NAMALWA (cell line): ENCODE data around the gene CDH13.

ENCODE experiments used
- DNase-seq: peaks from one replicate; pipeline ENCODE4 v3.0.0-alpha.2; 2015; ENCODE audit warnings: low spot score

Gene CDH13

DNA sequence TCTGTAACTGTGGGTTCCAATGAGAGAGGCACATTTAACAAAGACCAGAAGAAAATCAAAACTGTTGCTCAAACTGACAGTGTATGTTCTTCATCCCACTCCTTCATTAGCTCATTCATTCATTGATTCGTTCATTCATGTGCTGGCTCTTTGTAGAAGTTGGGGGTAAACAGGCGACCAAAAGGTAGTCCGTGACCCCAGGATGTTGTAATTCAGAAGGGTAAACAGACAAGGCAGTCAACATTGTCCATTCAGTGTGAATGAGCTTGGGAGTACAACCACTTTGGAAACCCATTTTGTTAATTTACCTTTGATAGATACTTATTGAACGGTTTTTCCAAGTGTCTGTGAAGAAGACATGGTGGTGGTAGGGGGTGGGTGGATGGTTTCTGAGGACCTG lies 26.1 kb downstream of the CDH13 start:
- DNase-seq, result no peak

DNA sequence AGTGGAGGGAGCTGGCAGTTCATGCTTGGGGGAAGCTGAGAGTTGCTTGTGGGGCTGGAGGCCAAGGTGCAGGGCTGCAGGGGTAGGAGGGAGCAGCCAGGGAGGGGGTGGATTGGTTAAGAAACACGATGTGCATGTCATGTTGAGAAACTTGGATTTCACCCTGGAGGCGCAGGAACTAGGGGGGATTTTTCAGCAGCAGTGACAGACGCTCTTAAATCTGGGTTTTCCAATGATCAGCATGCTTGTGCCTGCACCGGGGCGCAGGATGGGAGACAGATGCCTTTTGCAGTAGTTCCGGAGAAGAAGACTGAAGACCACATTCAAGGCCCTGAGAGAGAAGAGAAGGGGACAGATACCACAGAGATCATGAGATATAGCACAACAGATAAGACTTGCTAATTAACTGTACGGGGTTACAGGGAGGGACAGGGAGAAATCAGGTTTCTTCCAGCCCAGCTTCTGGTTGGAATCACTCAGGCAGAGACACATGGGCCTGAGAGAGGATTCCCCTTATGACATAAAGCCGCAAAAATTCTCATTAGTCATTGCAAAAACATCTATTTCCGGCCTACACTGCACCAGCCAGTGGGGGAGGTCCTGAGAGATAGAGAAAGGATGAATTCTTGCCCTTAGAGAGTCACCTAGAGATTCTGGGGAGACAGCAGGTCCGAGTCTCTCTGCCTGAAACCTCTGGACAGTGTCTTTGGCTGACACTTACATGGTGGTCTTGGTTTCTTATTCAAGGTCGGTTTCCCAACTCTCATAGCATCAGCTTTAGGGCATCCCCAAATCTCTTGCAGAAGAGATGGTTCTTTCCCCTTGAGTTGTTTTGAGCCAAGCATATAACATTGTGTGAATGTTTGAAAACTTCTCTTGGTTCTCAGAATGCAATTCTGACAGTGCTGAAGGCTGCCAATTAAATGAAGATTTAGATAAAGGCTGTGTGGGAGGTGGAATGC lies 27.1 kb downstream of the CDH13 start:
- DNase-seq, result no peak

DNA sequence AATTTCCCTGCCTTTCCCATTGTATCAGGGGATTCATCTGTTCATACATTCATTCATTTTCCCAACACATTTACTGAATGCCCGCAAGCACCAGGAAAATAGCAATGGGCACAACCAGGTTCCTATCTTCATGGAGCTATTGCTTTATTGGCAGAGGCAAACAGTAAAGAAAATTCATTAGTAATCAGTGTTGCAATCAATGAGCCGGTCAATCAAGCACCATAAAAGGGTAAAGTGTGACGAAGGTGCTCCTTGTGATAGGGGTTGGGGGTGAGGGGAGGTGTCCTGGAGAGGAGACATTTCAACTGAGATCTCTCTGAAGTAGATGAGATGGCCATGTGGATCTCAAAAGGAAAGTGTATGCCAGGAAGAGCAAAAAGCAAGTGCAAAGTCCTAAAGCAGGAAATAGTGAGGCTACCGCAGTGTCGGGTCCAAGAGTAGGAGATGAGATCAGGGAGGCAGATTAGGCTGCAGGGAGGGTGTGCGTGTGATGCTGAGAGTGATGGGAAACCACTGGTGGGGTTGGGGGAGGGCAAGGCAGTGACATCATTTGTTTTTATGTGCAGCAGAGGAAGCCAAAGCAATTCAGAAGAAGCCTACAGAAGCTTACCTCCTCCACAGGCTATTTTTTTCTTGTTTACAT lies 28.4 kb downstream of the CDH13 start:
- no peak for DNase-seq

DNA sequence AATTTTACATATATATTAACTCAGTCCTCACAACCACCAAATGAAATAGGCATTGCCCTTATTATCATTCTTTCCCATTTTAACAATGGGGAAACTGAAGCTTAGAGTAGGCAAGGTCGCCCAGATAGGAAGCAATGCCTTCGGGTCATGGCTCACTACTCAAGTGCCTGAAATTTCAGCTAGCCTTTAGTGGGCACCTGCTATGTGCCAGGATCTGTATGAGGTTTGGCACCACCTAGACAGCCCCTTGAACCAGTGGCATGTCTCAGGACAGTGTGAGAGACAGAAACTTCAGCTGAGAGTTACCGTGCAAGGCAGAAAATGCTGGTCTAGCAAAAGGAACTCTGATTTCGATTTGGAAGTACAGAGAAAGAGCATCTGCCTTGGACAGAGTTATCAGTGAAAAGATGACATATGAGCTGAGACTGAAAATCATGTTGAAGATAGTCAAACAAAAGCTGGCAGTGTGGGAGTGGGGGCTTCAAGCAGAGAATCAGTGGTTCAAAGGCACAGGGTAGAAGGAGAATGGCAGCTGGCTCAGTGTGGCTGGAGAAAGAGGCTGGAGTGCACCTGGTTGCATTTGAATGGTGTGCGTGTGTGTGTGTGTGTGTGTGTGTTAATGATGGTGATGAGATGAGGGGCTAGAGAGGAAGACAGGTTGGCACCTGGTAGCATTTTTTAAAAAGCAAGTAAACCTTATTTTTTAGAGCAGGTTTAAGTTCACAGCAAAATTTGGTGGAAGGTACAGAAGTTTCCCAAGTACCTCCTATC lies 29.1 kb downstream of the CDH13 start:
- DNase-seq, result no peak

DNA sequence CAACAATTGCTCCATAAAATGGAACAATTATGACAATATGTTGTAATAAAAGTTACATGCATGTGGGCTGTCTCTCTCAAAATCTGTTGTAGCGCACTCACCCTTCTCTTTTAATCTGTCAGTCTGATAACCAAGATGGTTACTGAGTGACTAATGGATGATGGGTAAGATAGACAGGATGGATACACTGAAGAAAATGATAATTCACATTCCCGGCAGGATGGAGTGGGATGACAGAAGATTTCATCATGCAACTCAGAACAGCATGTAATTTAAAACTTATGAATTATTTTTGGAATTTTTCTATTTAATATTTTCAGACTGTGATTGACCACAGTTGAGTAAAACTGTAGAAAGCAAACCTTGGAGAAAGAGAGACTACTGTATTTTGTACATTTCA lies 30.5 kb downstream of the CDH13 start:
- no peak for DNase-seq

DNA sequence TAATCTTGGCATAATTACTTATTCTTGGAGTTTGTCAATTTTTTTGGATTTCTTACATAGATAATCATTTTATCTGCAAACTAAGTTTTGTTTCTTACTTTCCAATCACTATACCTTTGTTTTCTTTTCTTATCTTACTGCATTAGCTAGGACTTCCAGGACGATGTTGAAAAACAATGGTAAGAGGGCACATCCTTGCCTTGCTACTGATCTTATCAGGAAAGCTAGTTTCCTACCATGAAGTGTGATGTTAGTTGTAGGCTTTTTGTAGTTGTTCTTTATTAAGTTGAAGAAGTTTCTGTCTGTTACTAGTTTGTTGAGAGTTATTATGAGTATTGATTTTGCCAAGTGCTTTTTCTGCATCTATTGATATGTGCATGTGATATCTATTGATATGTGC lies 31.0 kb downstream of the CDH13 start:
- DNase-seq, result no peak

DNA sequence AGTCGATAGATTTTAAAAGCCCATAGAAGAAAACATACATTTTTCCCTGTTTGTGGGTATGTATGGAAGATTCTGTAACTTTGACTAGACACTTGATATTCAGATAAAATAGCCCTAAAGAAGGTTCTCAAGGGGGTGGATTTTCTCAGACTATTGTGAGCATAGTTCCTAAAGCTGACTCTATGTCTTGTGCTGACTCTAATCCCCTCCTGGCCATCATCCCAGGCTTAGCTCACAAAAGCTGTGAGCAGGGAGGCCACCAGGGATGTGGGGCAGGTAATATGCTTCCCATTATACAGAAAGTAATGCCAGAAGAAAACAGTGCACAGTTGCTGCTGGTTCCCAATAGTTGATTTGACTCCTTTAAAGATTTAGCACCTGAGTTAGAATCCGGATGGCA lies 32.0 kb downstream of the CDH13 start:
- no peak for DNase-seq

DNA sequence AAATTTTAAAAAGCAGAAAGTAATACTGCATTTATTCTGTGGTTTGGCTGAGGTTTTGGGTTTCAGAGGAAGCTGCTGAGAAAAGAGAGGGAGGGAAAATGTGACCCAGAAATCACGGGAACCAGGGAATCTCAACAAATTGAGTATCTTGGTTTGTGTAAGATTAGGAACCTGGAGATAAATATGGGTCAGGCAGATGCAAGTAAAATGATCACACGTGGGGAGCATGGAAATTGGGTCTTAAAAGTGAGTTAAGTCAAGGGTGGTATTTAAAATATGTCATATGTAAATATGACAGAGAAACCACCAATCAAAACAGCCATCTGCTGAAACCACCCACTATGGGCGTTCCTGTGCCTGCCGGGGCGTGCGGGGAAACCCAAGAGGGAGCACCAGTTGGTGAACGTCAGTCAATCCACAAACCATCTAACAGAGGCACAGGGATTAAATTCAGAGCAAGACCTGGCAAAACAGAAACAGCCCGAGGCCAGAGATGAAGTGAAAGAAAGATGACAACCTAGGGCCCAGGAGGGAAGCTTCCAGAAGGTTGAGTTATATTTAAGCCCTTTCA lies 33.4 kb downstream of the CDH13 start:
- no peak for DNase-seq

DNA sequence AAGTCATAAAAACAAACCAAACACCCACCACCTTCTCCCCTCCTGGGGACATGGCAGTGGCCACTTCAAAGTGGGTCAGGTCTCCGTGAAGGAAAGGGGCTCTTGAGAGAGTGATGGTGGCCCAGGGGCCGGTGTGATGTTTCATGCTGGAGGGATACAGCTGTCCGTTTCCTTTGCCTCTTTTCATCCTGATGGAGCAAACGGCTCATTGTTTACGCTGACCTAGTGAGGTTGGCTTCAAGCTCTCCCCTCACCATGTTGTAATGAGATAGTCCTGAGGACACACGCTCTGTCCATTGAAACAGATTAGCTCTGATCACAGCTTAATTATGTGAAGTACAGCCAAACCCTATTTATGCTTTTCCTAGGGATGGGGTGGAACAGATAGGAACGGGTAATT lies 34.2 kb downstream of the CDH13 start:
- DNase-seq, result no peak

DNA sequence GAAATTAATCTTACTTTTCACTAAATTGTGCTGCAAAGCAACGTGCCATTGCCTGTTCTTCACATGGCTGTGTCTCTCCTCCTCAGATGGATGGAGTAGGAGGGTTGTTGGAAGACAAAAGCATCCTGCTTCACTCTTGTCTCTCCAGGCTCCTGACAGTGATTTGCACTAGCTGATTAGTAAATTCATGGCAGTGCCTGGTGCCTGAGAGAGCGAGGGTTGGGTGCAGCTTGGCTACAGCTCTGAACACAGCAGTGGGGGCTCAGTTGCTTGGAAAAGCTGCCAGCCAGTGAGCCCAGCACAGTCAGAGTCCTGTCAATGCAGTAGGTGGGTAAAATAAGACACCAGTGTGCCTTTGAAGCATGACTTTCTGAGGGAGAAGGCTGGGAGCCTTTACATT lies 37.4 kb downstream of the CDH13 start:
- DNase-seq, result no peak

DNA sequence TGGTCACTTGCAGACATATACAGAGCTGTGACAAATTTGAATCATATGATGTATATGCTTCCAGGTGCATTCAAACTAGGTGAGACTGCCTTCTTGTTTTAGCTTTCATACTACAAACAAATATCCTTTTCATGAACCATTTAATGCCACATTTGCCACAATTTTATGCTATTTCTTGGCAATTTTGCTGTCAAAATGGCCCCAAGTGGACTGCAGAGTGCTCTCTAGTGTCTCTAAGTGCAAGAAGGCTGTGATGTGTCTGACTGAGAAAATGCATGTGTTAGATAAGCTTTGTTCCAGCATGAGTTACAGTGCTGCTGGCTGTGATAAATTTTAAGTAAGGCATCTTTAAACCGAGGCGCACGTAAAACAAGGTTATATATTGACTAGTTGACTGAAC lies 38.3 kb downstream of the CDH13 start:
- no peak for DNase-seq

DNA sequence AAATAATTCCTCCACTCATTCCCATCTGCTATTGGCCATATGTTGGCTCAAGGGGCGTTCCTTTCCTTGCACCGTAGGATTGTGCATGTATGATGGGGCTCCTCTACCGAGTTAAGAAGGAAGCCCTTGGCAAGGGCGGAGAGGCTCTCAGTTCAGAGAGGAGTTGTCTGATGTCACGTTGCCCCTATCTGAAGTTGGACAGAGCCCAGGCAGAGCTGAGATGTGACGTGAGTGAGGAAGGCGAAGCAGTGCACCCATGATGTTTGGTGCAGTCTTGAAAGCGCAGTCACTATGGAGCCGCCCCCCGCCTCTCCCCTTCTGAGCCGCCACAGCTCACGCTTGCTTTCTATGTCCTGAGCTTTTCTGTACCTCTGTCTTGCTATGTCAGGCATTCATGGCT lies 40.7 kb downstream of the CDH13 start:
- no peak for DNase-seq

DNA sequence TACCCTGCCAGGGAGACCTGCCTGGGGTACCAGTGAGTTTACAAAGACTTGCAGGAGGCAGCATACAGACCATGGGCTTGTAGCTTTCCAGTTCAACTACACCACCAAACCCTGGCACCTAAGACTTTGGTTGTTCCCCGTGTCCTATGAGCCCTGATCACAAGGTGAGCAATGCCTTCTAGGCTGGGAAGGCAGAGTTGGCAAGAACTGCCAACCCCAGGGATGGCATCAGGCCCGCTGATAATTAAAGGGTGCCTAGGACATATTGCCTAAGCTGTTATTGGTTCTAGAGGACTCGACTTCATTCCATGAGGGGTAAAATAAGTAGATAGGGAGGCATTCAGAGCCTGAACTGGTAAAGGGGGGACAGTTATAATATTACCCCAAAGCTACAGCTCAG lies 41.3 kb downstream of the CDH13 start:
- no peak for DNase-seq

DNA sequence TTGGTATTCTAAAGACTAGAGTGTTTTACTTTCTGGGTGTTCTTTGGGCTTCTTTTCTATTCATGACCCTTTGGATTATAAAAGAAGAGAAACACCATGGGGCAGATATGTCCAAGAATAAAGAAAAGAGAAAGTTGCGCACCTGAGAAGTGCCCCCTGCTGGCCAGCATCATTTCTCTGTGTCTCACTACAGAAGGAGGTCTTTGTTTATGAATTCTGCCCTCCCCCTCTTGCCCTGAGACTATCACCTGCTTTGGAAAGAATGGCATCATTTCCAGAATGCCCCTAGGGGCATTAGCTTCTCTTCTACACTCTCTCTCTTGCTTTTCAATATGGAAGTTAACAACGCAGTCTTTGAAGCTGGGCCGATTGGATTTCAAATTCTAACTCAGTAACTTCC lies 45.0 kb downstream of the CDH13 start:
- DNase-seq, result peak; percentile 18

DNA sequence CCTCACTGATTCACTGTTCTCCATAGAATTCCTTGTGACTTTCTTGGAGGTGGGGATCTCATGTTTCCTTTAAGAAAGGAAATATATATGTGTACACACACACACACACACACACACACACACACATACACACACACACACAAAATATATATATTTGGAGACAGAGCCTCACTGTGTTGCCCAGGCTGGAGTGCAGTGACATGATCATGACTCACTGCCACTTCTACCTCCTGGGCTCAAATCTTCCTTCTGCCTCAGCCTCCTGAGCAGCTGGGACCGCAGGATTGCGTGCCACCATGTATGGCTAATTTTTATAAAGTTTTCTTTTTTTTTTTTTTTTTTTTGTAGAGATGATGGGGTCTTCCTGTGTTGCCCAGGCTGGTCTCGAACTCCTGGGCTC lies 45.9 kb downstream of the CDH13 start:
- no peak for DNase-seq

DNA sequence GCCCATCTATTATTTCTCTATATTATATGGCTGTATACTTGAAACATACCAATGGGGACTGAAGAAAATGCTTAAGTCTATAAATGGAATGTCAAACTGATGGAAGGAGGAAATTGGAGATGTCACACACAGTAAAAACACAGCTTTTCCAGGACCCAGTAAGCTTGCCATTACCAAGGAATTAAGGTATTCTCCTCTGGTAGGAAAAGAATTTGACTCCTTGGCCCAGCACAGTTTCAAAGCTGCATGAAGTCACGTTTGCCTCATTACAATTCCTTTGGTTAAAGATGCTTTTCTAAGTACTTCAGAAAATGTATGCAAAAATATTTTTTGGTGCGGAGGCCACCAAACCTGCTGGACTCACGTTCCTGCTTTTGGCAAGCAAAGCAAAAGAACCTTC lies 48.5 kb downstream of the CDH13 start:
- DNase-seq, result no peak

DNA sequence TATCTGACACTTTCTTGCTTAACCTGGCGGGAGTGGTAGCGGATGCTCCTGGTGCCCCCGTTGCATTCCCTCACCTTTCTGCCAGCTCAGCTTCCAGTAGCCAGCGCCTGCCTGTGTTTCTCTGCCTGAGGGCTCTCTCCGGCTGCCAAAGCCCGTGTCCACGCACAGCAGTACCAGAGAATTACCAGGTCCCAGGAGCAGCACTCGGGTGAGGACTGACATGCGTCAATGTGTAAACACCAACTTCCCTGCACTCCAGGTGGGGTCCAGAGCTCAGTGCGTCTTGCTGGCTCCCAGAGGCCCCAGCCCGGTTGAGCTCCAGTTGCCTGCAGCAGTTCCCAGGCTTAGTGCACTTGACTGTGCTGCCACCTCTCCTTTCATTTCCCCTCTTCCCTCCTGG lies 54.8 kb downstream of the CDH13 start:
- no peak for DNase-seq

DNA sequence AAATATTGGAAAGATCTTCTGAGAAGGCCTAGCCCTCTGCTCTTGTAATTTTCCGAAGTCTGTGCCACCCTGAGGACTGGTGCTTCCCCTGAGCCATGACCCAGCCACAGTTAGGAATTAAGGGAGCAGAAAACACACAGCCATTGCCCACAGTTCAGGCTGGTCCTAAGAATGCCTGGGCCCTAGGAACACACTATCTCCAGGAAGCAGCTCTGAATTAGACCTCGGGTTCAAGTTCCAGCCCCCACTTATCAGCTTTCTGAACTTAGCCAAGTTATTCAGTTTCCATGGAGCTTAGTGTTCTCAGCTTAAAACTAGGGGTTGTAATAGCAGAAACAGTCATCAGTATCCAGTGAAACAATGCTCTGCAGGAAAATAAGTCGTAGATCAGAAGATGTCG lies 56.0 kb downstream of the CDH13 start:
- no peak for DNase-seq

DNA sequence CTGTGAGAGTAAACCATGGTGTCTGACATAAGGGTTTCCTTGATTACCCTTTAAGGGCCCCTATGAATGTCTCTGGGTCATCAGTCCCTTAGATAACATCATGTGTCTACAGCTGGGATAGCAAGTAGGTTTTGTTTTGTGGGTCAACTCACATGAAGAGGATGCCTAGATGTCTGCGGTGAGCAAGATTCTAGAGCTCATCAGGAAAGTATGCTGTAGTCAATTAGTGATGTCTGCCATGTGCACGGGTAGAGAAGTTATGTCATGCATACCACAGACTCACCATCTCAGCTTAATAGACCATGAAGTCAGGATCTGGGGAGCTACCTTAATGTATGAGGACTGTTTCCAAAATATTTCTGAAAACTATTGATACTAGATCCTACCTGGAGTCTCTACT lies 57.5 kb downstream of the CDH13 start:
- no peak for DNase-seq

DNA sequence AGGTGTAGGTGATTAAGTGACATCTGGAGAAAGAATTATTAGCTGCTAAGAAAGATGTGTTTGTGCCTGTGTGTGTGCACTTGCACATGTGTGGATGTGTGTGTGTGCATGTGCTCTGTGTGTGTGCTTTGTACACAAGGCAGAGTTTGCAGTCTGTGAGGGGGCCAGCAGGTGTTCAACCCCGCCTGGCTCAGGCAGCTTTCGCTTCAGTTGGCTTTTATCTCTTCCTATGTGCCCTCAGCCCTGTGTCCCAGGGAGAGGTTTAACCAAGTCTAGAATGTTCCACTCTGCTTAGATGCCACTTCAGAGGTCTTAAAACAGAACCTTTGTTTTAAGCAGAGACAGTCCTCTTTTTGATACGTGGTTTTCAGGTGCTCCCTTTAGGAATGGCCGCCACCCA lies 58.8 kb downstream of the CDH13 start:
- no peak for DNase-seq

DNA sequence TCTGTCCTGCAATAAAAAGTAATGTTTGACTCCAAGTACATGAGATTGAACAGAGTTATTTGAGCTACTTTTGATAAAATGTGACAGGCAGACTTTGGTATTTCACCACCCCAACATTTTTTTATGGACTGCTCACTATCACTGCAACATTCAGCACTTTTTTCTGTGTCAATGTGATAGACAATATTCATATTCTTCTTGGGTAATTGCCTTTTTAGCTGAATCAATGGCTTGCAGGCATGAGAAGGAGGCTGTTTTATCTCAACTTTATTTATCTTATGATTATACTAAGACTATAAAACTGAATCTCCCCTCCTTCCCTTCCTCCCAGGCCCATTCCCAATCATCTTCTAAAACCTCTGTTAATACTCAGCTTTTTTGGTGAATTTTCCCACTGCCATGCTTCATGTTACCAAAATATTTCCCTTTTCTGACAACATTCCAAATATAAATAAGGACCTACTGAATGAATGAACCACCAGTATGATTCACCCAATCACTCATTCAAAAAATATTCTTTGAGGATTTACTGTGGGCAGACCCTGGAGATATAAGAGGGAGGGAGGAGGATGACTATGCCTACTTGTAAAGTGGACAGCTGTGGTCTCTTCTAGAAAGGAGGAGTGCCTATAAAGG lies 67.6 kb downstream of the CDH13 start:
- no peak for DNase-seq

DNA sequence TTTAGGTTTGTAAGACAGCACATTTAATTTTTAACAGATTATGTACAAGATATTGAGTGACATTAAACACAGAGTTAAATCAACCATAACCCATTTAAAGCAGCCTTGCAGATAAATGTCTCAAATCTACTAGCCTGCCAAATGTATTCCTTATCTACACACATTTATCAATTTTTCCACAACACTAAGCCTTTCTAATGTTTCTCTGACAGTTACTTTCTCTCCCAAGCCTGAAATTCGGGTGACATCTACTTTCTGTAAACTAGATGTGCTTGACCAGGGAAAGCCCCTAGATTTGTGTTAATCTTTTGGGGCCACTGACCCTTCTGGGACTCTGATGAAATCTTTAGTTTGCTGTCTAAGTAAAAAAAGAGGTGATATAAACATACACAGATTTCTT lies 69.0 kb downstream of the CDH13 start:
- DNase-seq, result no peak
